Astrocyte of the hippocampus (primary cell): Measurements from ENCODE around the gene ZNF521.
A peak's percentile ranks its signal among the peaks of the same experiment; 100 is the strongest.

Experiments used
- DNase-seq: peaks from one replicate; pipeline ENCODE4 v3.0.0; 2011; ENCODE audit warnings: low read depth, low spot score

The ZNF521 gene

DNA sequence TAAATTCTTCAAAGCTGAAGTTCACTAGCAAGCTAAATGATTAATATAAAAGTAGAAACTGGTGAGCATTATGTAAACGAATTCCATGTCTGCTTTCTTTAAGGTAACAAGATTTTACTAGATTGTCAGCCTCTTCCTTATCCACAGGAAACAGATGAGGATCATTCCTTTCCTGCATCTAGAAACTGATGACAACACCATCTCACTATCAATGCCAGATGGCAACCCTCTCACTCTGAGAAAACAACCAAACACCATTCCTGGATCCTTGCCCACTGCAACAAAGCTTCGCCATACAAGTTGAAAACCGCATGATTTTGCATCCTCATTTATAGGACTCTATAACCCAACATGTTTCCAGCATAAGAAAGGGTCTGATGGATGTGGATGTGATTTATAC, 122.9 kb downstream of the ZNF521 start:
- DNase-seq = peak; percentile 78

DNA sequence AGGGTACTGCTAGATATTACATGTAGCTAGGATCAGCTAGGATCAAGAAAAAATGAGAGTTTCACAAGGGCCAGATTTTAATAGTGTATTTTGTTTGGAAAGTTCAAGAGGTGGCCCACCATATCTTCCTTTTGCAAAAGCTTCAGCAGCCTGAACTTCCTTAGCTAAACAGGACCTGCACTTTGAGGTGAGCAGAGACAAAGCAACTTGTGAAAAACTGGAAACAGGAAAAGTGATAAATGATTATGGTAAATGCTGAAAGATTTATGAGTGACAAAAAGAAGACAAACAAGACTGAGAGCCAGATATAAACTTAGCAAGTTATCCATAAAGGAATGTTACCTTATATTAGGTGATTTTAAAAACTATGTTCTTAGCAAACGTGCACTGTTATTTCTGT, 123.6 kb downstream of the ZNF521 start:
- DNase-seq = no peak

DNA sequence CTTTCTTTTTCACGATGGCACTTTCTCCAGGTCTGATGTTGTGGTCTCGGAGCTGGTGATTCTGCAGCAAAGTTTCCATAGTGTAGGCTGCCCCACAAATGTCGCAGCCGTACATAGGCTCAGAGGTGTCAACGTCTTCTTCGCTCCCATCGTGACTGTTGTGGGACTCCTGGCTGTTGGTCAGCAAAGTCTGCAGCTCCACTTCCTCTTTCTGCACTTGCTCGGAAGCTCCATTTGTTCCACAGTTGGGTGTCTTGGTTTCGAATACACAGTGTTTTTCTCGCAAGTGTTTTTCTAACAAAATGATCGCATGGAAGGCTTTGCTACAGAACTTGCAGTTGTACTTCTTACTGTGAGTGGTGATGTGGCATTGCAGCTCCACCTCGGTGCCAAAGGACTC, 126.8 kb downstream of the ZNF521 start:
- no peak for DNase-seq

DNA sequence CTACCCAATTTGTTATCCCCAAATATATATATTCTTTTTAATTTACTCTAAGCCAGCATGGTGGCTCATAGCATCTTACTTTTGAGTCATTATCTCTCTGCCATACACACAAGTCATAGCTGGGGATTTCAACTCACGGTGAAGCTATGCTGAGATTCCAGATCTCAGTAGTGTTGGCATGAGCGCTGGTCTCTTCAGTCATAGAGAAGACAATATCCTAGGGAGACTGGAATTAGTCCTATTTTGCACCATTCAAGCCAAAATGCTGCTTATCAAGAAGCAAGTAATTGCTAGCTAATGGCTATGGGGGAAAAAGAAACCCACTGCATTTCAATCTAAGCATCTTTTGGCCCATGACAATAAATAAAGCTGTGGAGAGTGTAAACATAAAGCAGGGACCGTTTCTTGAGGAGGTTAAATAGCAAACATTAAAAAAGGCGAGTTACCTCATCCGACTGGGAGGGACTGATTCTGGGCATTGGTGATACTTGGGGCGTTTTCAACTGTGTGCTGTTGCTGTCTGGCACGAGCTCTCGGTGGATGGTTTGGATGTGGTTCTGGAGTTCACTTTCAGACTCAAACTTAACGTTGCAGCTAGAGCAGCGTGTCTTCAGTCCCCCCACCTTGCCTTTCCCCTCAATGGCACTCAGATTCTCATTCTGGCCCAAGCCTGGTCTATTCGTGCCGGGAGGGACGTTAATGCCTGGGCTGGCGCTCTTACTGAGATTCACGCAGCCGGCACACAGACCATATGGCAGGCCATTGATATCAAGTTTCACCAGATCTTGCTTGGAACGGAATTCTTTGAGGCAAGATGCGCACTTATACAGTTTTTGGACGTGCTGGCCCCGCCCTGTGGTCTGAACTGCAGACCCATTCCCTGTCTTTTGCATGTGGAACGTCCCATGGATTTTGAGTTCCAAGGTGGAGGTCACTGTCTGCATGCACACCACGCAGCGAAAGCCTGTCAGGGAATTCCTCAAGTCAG, 127.8 kb downstream of the ZNF521 start:
- DNase-seq = no peak

DNA sequence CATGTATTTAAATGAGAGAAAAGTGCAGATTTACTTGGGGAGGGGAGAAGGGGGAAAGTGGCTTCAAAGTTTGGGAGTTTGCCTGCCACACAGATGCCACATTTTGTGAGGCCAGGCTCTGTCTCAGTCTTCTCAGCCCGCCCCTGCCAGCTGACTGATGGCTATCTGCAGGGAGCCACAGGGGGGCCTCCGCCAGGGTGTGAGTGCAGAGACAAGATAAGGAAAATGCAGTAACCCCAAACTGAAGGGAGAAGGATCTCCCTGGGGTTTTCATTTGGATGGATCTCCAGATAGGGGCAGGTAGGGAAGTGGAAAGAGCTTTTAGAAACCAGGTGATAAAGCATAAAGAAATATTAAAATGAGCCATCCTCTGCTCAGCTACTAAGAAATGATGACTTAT, 128.8 kb downstream of the ZNF521 start:
- no peak for DNase-seq

DNA sequence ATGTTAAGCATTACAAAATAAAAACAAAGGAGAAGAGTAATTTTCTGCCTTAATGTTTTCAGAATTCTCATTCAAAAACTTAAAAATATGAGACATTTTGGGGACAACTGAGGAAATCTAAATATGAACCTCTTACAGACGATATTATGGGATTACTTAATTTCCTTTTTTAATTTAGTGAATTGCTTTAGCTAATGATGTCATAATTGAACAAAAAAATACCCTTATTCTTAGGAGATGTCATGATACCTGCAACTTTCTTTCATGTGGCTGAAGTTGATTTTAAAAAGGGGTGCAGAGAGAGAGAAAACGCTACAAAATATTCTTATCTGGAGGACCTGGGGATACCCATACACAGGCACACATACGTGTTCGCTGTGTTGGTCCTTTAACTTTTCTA, 129.3 kb downstream of the ZNF521 start:
- DNase-seq = no peak

DNA sequence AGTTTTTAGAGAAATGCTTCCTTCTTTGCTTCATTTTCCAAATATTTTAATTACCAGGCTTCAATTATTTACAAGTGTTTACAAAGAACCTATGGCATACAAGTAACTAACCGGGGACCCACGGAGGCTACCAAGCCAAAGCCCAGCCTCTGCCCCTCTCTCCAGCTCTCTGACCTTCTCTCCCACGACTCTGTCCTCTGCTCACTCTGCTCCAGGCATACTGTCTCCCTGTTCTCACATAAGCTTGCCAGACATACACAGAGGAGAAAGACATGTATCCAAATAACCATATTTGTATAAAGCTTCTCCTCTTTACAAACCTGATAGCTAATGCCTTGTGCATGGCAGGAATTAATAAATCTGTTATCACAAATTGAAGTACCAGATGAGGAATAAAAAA, 141.3 kb downstream of the ZNF521 start:
- DNase-seq = no peak

DNA sequence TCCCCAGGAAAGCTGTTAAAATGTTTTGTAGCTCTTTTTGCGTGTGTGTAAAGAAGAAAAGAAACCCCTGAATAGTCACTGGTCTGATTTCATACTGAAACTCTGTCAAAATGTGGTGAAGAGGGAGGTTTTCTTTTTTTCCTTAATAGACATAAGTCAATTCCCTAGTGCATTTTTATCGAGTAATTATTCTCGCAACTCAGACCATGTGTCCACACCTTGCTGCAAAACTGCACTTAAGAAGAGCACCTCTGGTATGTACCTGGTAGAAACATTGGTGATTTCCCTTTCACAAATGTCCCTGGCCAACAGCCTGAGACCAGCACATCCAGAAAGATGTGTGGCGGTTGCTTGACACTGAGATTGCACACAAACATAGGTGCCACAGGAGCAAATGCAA, 159.9 kb downstream of the ZNF521 start:
- DNase-seq = no peak

DNA sequence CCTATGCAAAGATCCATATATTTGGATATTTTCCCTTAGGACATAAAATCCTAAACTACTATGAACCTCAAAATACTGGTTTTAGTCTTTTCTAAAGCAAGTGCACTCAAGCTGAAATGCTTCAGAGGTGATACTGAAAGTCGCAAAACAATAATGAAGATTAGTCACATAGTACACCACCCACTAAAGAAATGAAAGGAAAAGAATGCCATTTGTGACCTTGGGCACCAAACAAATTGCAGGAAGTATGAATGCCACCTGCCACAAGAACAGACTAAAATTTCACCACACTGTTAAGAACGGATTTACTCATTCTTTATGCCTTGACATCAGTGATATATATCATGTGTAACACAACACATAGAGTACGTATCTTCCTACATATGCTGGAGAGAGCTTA, 161.5 kb downstream of the ZNF521 start:
- no peak for DNase-seq

DNA sequence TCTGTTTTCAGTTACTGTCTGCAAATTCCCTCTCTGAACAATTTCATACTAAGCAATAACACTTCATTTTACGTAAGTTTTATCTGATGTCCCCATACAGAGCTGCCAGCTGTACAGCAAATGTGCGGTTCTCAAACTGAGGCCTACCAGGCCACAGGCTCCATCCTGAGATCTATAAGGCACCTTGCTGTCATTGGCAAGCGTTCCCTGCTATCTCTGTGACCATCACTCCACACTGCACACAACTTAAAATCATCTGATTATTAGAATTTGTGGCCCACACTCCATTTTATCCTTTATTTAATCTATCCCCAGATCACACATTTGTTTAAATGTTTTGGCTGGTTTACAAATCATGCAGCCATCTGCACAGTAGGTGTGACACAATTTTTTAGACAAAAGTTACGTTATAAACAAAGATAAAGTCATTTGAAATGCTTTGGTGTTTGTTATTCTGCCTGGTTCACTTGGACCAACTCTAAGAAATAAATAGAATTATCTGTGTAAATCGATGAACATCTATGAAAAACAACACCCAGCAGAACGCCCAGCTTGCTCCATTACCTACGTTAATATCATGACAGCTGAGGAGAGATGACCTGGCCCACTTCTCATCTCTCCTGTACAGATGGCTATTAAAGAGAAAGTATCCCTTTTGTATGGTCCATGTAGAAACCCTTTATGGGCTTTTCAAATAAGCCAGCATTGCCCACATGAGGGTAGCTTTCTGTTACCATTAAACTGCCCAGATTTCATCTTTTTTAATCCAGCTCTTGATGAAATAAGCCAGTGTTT, 162.4 kb downstream of the ZNF521 start:
- no peak for DNase-seq

DNA sequence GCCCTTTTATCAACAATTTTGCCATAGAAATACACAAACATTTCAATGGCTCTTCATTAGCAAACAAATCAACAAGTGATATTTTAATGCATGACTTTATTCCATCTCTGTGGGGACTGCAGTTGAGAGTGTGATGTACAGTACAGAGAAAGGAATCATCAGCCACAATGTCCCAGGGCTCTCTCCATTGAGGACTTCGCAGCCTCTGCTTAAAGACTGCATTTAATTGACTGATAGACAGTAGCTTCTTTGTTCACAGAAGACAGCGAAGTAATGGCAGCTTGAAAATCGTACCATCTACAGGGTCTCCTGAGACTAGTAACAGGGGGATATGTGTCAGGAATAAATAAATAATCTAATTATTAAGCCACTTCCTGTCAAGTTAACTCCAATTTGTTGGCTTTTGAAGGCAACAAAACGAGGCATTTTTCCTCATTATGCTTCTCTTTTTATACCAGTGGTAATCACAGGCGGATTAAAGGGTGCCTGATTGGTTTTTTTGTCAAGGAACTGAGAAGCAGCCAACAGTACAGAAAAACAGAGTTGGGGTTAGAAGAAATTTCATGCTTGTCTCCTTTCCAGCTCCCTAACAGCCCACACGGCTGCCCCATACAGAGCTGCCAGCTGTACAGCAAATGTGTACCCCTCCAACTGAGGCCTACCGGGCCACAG, 164.3 kb downstream of the ZNF521 start:
- DNase-seq = peak; percentile 52

DNA sequence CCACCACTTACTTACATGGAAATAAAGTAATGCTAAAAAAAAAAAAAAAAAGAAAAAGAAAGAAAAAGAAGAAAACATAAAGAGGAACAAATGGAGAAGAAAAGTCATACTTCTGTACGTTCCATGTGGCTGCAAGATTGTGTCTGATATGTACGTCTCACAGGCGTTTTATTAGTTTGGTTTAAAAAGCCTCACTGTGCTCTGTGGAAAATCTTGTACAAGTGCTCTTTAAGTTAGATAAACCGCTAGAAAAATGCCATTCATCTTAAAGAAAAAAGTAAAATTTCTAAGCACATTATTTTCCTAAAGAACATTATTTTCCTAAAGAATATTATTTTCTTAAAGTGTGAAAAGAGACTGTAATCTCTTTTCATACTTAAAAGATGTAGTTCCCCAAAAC, 165.1 kb downstream of the ZNF521 start:
- no peak for DNase-seq

DNA sequence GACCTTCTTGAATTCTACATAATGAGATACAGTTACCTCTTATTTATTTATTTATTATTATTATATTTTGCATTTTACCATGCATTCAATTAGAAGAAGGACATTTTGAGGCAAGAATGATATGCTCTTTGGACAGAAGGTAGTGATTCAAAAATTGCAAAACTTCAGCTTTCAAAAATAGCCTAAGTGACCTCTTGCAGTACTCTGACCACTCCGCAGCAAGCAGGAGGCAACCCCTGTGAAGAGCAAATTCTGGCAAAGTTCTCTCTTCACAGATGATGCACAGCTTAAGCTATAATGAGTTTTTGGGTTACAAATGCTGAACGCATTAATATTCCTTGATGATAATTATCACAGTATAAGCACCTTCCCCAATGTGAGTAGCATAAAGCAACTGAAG, 170.0 kb downstream of the ZNF521 start:
- DNase-seq = no peak

DNA sequence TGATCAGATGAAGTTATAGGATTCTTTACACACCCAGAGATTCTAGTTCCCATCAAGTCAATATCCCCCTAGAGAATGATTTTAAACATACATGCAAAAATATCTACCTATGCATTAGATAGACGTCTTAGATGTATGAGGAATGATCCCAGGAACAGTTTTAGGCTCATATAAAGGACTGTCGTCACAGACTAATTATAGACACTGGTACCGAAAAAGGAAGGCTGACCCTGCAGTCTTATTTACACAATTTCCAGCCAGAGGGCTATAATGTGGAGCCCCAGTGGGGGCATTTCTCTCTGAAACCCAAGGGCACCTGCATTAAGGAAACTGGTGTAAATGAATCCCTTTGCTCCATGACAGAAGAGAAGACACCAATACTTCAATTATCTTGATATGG, 170.4 kb downstream of the ZNF521 start:
- no peak for DNase-seq

DNA sequence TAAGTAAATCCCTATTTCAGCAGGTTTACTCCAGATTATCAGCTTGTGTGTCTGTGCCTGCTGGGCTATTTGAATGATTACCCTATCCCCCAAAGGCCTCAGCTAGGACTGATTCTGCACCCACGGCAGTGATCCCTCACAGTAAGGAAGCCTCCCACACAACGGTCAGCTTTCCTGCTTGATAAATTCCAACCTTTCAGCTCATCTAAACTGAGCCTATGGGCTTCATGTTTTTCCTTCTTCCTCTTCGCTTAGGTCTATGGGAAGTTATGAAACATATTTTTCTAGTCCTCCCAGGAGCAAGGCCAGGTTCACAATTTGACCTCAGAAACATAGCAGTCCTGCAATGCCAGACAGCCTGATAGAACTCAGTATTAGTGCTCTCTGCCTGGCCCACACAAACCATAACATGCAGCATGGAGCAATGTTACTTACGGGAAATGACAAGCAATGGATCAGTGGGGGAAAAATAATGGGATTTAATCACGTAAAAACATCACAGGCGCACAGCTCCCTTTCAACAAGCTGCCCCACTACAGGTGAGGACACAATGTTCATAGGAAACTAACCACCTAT, 170.9 kb downstream of the ZNF521 start:
- no peak for DNase-seq

DNA sequence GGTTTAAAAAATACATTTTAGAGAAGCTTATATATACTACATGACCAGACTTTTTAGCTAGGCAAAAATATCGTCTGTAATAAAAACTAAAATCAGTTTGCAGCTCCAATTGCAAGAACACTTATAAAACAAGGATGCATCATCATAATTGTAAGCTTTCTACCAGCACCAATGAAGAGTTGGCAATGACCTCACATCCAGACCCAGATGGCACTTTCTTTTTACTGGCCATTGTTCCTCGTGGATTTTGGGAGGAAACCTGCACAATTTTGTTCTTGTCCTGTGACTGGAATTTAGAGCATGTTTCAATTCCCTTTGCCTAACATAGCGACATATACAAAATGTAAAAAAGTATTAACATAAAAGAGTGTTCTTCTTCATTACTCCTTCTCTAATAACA, 174.3 kb downstream of the ZNF521 start:
- no peak for DNase-seq

DNA sequence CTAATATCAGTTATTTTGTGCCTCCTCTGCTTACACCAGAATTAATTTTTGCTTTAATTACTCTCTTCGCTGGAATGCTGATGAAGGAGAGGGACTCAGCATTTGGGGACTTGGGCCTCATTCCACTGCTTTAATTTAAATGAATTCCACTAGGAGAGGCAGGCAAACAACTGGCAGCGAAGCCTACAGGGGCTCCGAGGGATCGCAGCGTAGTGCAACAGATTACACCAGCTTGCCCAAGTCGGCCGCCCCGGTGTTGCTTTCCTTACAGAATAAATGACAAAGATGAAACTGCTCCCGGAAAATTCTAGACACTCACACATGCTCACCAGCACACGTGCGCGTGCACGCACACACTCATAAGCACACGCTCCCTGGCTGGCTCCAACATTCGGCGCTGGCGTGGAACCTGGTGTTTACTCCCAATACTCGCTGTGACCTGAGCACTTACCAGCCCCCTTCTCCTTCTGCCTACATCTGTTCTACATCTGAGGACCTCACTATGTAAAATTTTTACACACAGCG, 175.4 kb downstream of the ZNF521 start:
- no peak for DNase-seq

DNA sequence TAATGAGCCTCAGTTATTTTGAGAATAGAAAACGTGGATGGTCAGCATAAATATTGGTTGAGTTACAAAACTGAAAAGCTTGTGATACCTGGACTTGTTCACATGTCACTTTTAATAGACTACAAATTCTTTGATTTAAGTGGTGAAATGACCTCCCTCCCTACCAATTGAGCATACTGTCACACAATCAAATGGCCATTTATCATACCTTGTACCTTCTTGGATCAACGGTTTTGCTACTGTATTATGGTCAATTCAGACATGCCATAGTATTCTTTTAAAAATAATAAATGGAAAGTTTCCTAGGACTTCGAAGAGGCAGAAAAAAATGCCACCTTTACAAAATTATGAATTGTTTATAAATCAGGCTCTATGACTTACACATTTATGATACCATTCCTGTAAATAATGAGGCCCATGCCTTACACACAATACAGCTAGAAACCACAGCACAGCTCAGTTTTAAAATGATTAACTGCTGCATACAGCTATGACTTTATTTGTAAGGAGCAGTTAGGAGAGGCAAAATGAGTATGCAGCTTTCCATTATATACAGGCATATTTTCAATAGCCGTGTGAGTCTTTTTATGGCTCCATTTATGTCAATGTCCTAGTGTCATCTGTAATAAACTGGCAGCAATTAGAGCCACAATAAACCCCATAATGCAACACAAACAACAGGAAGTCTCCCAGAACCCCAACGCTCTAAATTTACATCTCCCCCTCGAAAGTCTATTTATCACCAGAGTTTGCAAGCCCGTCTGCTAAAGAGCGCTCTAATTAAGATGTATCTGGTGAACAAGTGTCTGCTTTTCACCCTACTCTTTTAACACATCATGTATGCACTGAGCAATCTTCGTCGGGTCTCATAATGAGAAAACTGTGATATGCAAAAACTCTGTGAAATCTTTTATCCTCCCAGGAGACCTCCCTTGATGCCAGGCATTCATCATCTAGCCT, 176.1 kb downstream of the ZNF521 start:
- DNase-seq = no peak

DNA sequence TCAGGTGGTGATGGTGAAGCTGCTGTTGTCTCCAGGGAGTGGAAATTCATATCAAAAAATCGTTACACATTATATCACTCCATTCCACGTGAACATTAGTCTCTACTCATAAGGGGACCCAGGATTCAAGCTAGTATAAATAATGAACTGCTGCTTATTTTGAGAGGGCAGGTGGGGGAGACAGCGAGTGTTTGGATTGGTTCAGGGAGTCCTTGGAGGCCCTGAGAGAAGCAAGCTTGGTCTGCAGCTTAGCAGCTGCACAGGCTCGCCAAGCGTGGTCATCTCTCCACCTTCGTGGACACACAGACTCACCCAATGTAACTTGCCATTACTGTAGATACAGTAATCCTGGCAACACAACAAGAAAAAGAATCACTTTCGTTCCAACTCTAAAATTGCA, 177.6 kb downstream of the ZNF521 start:
- DNase-seq = no peak

DNA sequence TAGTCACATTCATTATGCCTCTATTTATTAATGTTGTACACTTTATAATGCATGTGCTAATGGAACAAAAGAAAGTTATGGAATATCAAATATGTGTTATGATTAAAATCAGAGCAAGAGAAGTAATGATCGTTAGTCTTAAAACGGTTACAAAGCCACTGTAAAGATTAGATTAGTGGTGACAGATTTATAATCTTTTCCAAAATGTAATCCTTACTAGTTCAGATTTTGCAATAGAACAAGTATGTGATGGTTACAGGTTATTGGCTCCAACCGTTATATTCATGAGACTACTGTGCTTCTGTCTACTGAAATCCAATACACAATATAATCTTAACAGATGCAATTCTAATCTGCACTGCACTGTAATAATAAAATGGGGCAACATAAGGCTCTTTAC, 180.6 kb downstream of the ZNF521 start:
- DNase-seq = no peak

DNA sequence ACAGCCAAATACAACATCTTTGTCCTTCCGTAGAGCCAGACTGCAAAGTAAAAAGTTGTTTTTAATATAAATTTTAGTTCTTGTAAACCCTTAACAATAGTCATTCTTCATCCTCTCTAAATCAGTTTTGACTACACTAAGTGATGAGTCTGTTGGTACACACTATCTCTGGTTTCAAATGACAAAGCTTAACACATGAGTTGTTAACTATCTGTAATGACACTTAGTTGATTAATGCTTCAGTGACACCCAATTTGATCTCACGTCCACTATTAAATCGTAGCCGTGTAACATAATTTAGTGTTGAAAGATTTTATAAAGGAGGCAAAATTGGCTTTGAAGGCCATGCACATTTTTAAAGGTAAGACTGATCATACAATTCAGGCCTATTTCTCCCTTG, 181.6 kb downstream of the ZNF521 start:
- DNase-seq = no peak
